NK-92 treated with Interleukin-12 subunit alpha and Interleukin-12 subunit beta, amount 100 ng/mL, for 24 hours (cell line): ENCODE measurements around the gene TTLL13.
"Not testable (repeated sequence)": the region's sequence is repeated elsewhere in the genome, so short reads cannot be mapped to it uniquely, and the experiment has no call there.

Experiments used
- DNase-seq: peaks from one replicate; lab custom pipeline; 2025; lab: John Stamatoyannopoulos, UW

Gene TTLL13

DNA sequence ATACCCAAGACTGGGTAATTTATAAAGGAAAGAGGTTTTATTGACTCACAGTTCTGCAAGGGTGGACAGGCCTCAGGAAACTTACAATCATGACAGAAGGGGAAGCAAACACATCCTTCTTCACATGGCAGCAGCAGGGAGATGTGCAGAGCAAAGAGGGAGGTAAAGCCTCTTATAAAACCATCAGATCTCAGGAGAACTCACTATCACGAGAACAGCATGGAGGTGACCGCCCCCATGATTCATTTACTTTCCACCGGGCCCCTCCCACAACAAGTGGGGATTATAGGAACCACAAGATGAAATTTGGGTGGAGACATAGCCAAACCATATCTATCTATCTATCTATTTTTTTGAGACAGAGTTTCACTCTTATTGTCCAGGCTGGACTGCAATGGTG lies 10.0 kb upstream of the TTLL13 start:
- DNase-seq, result no peak

DNA sequence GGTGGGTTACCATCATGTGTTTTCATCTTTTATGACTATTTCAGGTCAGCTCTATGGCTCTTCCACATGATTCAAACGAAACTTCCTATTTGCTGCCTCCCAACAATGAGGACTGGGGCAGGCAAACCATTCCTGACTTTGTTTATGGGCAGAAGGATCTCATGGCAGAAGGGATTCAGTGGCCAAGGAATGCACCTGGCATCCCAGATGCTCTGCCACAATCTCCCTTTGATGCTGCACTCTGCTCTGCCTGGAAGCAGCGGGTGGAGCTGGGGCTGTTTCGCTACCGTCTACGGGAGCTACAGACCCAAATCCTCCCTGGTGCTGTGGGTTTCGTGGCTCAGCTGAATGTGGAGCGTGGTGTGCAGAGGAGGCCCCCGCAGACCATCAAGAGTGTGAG lies 8.5 kb upstream of the TTLL13 start:
- DNase-seq, result no peak

DNA sequence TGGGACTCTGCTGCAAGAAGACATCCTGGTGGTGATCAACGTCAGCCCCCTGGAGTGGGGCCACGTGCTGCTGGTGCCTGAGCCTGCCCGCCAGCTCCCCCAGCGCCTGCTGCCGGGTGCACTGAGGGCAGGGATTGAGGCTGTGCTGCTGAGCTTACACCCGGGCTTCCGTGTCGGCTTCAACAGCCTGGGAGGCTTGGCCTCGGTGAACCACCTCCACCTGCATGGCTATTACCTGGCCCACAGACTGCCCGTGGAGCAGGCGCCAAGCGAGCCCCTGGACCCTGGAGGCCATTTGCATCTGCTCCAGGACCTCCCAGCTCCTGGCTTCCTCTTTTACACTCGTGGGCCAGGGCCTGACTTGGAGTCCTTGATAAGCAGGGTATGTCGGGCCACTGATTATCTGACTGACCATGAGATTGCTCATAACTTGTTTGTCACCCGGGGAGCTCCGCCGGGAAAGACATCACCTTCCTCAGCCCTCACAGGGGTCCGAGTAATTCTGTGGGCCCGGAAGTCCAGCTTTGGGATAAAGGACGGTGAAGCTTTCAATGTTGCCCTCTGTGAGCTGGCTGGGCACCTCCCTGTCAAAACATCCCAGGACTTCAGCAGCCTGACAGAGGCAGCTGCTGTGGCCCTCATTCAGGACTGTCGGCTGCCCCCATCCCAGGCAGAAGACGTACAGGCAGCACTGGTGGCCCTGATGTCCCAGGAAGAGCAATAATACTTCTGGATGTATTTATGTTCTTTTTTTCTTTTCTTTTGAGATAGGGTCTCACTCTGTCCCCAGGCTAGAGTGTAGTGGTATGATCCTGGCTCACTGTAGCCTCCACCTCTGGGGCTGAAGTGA lies 7.8 kb upstream of the TTLL13 start:
- DNase-seq, result no peak

DNA sequence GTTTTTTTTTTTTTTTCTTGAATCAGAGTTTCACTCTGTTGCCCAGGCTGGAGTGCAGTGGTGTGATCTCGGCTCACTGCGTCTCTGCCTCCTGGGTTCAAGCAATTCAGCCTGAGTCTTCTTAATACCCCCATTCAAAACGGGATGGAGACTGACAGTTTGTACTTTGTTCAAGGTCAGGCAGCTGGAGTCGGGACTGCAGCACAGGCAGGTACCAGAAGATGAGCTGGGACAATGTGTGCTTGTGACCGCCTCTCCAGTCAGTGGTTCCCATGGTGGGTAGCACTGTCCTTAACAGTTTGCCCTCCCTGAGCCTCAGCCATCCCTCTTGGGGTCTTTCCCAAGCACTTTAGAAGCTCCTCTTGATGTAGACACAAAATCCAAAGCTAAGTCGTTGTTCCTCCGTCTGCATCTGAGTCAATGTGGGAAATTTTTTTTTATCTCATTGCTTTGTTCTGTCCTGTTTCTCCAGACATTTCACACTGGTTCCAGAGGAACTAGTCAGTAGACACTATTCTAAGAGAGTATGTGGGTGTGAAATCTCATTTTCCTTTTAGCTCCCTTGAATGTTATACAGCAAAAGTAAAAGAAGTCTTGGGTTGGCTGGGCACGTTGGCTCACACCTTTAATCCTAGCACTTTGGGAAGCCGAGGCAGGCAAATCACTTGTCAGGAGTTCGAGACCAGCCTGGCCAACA lies 5.3 kb upstream of the TTLL13 start:
- no peak for DNase-seq

DNA sequence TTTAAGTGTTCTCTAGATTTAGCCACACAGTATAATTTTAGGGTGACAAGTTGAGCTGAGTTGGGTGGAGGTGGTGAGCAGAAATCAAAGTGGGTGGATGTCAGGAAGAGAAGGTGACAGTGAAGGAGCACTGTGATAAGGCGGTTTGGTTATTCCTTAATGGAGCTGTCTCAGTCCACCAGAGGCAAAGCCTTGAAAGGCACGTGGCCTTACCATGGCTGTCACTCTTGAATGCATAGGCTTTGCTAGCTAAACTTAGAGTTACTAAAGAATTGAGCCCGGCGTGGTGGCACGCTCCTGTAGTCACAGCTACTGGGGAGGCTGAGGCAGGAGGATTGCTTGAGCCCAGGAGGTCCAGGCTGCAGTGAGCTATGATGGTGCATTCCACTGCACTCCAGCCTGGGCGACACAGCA lies 560 bp upstream of the TTLL13 start:
- DNase-seq, result no peak

DNA sequence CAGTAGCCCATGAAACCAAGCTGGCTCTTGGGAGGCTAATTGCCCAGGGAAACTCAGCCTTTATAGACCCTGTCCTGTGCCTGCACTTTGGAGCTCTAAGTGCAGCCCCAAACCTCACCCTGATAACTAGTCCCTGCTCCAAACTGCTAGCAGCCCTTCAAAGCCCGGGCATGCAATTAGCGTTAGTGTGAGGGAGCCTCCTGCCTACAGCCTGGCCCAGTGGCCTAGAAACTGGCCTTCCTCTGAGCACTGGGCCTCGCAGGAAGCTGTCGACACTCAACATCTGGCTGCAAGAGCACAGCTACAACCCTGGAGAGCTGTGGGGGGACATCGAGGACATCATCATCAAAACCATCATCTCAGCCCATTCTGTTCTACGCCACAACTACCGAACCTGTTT lies 8.4 kb downstream of the TTLL13 start:
- no peak for DNase-seq

DNA sequence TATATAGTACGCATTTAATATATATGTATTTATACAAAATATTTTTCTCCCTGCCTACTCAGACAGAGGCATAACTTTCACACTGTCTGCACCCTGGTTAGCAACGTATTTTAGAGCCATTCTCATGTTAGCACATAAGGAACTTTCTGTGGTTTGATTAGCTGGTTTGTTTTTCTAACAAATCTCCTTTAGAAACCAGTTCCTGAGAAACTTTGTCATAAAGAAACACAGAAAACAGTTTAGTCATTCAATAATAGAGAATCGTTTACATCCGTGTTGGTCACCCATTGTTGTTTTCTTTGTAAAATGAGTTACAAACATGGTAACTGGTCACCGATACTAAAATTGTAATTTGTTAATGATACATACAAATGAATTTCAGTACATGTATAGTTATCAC lies 10.2 kb downstream of the TTLL13 start:
- no peak for DNase-seq

DNA sequence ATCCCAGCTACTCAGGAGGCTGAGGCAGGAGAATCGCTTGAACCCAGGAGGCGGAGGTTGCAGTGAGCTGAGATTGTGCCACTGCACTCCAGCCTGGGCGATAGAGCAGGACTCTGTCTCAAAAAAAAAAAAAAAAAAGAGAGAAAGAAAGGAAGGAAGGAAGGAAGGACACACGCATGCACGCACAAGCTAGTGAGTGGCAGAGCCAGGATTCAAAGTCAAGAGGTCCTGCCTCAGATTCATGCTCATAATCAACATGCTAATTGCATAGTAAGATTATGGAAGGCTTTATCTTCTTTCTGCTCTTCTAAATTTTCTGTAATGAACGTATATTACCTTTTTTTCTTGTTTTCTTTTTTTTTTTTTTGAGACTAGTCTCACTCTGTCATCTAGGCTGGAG lies 11.4 kb downstream of the TTLL13 start:
- DNase-seq, result not testable (repeated sequence)

DNA sequence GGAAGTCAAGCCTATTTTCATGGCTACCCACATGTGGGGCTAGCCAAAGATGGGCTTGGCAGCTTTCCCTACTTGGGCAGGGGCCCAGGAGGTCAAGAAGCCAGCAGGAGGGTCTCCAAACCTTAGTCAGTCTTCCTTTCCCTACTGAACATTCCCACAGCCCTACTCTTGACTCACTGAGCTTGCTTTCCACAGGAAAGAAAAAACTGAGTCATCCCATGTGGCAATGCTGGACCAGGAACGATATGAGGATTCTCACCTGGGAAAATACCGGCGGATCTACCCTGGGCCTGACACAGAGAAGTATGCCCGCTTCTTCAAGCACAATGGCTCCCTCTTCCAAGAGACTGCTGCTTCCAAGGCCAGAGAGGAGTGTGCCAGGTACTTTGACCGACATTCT lies 12.5 kb downstream of the TTLL13 start:
- no peak for DNase-seq

DNA sequence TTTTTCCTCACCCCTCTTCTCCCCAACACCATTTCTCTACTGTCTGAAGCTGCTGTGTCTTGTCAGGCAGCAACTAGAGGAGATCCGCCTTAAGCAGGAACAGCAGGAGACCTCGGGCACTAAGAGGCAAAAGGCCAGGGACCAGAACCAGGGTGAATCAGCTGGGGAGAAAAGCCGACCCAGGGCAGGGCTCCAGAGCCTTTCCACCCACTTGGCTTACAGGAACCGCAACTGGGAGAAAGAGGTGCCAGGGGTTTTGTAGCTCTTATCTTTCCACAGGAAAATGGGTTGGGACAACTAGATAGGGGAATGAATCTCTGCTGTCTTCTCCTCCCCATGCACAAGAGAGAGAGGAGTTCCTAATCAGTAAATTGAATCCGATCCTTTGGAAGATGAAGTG lies 13.1 kb downstream of the TTLL13 start:
- DNase-seq, result no peak

DNA sequence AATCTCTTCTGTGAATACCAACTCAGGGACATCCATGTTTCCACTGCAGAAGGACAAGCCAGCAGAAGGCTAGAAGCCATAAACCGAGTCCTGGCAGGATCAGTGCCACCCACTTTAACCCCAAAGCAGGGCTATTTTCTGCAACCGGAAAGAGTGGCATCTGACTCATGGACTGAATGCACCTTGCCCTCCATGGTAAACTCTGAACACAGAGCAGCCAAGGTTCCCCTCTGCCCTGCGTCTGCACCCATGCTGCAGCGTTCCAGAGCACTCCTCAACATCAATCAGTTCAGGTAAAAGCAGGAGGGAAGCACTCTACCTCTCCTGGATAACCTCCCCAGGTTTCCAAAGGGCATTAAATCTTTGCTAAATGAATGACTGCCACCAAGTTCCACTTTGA lies 15.3 kb downstream of the TTLL13 start:
- no peak for DNase-seq

DNA sequence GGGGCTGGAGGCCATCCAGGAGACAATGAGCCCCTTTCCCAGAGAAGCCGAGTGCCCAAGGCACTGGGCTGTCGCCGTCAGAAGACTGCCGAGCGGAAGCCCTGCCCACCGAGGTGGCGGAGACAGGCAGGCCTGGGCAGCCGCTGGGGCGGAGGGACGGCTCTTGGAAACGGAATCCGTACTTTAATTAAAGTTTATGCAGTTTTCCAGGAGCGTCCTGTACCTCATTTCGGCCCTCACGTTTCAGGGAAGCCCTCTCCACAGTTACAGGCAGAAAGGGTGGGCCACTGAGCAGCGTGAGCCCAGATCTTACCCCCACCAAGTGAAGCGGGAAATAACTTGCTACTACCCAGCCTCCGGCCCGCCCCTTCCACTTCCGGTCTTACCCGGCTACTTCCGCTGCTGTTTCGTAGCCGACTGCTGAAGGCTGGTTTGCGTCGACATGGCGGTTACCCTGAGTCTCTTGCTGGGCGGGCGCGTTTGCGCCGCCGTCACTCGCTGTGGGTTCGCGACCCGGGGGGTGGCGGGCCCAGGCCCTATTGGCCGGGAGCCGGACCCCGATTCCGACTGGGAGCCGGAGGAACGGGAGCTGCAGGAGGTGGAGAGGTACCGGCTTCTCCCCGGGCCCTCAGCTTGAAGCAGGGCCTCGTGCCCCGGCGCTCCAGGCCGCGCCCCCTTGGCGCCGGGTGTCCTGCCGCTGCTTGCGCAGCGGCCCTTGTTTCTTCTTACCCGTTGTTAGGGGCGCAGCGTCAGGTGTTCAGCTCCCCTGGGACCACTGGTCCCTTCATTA lies 16.1 kb downstream of the TTLL13 start, which contains the start of gene NGRN:
Gene NGRN, plus strand, starts transcription at position 402 of the 790 bp plus-strand sequence. Its CDS starts 41 bp downstream, at position 443.
- DNase-seq, result peak; percentile 89

DNA sequence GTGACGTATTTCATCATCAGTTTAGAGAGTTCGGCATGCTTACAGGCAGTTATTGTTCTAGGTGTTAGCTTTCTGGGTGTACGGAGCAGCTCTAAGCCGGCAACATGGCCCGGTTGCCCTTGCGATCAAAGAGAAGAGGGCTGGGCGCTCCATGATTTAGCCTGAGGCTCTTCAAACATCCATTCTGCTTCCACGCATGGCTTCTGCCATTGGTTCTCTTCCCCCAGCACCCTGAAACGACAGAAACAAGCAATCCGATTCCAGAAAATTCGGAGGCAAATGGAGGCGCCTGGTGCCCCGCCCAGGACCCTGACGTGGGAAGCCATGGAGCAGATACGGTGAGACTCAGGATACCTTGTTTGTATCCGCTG lies 16.7 kb downstream of the TTLL13 start:
- peak; percentile 44 for DNase-seq

DNA sequence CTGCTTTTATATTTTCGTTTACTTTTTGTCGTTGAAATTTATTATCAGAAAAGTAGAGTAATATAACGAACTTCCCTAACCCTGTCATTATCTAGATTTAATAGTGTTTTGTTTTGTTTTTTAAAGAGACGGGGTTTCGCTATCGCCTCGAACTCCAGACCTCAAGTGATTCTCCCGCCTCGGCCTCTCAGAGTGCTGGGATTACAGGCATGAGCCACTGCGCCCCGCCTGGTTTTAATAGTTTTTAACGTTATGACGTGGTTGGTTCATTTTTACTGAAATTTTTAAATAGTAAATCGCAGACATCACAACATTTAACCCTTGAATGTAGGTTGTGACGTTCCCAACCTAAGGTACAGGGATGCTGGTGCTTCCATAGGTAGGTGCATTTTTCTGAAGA lies 17.1 kb downstream of the TTLL13 start:
- no peak for DNase-seq

DNA sequence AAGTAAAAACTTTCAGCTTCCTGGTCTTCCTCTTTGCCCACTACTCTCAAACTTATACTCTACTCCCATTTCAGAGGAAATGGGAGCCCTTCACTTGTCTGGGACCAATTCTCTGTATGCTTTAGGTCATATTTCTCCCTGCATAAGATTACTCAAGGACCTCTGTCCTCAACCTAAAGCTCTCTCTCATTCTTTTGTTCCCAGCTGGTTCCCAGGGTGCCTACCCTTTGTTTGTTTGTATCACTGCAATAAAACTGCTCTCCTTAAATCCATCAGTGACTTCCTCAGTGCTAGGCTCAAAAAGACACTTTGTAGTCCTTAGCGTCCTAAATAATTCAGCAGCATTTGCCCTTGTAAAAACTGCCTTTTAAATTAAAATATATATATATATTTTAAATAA lies 19.1 kb downstream of the TTLL13 start:
- DNase-seq, result no peak

DNA sequence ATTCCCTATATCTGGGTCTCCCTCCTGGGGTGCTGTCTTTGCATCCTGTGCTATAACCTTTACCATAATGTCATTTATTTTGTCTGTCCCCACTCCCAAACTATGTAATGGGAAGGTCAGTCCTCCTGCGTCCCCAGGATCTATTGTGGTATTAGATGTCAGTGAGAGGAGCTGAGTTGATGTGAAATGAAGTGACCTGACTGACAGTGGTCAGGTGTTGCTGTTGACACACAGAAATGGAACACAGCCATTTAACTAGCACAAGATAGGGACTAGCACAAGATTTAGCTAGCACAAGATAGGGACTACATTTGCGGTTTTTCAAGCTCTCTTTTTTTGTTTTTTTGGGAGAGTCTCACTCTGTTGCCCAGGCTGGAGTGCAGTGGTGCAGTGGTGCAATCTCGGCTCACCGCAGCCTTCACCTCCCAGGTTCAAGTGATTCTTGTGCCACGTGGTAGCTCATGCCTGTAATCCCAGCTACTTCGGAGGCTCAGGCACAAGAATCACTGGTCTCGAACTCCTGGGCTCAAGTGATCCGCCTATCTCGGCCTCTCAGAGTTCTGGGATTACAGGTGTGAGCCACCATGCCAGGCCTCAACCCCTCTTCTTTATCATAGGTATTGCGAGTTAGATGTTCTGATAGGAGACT lies 21.3 kb downstream of the TTLL13 start:
- DNase-seq, result no peak

DNA sequence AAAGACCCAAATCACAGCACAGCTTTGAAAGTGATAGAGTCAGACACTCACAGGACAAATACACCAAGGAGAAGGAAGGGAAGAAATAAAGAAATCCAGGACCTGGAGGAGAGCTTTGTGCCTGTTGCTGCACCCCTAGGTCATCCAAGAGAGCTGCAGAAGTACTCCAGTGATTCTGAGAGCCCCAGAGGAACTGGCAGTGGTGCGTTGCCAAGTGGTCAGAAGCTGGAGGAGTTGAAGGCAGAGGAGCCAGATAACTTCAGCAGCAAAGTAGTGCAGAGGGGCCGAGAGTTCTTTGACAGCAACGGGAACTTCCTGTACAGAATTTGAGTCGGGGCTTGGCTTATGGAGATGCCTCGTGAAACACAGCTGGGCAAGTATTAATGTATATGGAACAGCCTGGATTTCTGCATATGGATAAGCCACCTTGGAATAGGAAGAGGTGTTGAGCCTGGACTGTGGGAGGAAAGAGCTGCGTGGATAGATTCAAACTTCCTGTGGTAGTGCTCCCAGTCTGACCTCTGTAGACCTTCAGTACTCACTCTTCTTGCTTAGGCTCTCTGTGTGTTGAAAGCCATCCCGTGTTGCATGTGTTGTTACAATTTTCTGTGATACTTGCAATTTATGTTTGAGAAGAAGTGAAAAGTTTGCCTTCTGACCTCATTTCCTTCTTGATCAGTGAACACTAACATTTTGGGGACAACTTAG lies 22.3 kb downstream of the TTLL13 start:
- no peak for DNase-seq

DNA sequence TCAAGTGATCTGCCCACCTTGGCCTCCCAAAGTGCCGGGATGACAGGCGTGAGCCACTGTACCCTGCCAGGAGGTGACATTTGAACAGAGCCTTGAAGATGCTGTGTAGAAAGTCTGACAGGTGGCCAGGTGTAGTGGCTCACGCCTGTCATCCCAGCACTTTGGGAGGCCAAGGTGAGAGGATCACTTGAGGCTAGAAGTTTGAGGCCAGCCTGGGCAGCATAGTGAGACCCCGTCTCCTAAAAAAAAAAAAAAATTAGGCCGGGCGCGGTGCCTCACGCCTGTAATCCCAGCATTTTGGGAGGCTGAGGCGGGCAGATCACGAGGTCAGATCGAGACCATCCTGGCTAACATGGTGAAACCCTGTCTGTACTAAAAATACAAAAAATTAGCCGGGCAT lies 29.1 kb downstream of the TTLL13 start:
- not testable (repeated sequence) for DNase-seq

DNA sequence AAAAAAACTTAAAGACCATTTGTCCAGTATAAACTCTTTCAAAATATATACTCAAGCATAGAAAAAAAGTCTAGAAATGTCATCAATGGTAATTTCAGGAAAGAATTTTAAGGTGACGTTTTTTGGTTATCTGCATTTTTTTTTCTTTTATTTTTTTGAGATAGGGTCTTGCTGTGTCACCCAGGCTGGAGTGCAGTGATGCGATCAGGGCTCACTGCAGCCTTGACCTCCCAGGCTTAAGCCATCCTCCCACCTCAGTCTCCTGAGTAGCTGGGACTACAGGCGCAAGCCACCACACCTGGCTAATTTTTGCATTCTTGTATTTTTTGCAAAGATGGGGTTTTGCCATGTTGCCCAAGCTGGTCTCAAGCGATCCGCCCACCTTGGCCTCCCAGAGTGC lies 31.4 kb downstream of the TTLL13 start:
- not testable (repeated sequence) for DNase-seq

DNA sequence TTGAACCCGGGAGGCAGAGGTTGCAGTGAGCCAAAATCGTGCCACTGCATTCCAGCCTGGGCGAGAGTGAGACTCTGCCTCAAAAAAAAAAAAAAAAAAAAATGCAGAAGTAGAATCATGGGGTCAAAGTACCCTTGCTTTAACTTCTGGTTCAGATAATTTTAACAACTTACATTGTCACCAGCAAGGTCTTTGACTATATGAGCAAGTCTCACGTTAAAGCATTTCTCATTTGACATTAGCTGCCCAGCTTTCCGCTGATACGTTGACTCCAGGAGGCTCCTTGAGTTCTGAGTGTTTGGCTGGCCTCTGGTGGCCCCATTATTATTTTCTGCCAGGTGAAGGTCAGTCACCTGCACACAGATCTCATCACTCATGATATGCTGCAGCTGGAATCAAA lies 32.3 kb downstream of the TTLL13 start:
- not testable (repeated sequence) for DNase-seq

DNA sequence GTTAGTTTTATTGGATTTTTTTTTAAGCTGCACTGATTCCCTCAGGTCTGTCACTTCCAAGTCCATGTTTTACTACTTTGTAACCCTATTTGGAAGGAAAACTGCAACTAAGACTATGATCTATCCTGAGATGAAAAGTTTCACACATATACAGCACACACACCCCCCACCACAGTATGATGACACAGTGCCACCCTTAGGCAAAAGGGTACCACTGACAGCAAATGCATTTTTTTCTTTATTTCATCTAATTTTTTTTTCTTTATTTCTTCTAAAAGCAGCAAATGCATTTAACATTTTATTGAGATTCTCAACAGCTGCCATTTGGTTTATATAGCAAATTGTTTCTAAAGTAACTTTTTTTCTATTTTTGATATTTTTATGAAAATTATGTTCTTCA lies 37.3 kb downstream of the TTLL13 start:
- no peak for DNase-seq

DNA sequence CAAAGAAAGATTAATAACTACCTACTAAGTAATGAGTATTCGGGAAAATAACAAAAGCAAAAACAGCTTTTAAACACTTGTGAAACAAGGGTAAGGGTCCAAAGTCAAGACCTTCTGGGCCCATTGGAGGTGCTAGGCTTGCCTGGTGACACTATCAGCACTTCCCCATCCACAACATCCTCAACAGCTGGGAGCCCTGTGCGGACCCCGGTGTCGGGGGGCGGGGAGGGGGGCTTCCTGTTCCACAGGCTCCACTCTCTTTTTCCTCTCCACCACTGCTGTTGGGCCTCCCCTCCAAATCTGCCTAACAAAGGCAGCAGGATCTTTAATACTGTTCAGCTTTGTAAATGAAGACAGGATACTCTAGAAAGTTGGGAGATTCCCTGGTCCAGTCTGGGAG lies 37.7 kb downstream of the TTLL13 start:
- DNase-seq, result no peak
